ENCODE results near the gene SP140.
"Not testable (repeated sequence)": the region's sequence is repeated elsewhere in the genome, so short reads cannot be mapped to it uniquely, and the experiment has no call there.

SP140 gene

DNA sequence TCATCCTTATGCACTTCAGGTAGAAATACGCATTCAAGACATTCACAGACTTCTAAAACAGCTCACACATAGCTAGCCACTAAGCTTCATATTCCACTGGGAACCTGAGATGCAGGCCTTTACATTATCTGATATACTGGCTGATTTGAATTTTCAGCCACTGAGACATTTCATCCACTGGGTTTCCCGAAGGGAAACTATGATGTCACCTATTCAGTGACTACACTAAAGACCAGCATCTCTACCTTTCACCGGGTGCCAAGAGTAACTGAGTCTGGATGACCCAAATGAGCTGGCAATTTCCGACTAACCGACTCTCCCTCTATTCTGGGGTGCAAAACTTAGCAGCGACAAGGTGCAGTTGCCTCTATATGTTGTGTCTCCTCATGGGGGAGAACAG is 69.7 kb downstream of the SP140 start:
- DNase-seq = no peak

DNA sequence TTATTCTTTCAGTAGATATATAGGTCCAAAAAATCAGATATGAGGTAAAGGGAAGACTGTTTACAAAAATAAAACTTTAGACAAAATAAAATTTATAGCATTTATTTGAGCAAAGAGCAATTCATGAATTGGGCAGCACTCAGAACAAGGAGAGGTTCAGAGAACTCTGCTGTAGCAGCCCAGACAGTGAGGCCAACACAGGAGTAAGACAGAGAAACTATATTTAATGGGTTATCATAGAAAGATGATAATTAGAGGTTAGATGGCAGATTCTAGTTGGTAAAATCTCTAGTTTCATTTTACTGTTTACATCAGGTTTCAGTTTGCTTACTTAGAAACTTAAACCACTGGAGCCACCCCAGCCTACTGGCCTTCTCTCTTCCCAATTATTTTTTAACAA is 71.4 kb downstream of the SP140 start:
- DNase-seq = no peak

DNA sequence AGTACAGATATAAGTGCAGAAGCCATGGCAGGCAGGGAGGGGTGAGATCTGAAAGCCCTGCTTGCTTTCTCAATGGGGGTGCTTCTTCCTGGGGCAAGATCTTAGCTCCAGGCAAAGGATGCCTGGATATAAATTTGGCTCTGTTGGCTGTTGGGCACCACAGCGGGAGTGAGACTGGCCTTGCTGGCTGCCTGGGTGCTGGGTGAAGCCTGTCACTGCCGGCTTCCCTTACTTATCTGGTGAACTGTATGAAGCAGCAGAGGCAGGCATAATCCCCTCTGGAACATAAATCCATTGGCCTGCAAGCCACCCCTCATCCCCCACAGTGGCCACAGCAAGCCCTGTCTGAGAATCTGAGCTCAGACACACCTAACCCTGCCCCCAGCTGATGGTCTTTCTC is 74.1 kb downstream of the SP140 start:
- DNase-seq = no peak

DNA sequence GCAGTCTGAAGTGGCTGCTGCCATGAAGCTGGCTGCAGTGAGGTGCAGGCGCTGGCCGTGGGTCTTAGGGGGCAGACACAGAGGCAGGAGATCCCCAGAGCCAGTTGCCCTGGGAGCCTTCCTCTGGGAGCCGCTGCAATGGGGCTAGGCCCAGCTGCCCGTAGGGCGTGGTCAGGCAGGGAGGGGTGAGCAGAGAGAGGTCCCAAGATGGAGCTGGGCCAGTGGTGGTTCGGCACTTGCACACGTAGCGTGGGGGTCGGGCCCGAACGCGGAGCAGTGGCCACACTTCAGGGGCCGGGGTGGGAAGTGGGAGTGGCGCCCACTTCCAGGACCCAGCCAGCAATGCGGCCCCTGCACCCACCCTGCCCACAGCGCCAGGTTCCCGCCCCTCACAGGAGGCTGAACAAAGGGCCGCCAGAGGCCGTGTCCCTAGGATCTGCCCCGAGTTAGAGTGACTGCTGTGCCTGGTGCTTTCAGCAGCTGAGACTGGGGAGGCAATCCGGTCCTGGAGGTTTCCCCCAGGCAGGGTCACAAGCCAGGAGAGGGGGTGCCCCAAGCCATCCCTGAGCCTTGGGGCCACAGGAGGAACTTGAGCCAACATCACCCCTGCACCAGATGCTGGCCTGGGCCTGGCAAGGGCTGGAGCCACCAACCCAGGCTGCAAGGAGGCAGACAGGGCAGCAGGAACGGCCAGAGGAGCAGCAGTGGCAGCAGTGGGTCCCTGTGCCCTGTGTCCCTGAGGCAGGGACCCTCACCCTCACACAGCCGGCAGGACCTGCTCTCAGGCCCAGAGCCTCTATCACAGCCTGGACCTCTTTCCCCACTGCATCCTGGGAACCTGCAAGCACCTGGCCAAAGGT is 80.1 kb downstream of the SP140 start:
- DNase-seq = no peak

DNA sequence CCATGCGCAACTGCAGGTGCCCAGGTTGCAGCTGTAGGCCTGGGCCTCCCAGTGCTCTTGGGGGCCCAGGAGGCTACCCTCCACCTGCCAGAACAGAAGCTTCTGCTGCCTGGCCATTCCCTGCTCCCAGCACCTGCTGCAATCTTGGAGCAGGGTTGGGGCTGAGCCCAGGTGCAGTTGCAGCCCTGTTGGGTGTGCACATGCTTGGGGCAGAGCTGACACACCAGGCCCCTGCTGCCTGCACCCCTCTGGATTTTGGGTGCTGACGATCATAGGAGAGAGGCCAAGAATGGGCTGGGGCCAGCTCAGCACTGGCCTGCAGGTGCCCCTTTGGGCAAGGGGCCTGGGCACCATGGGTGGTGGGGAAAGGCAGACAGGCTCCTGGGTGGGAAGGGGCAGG is 80.9 kb downstream of the SP140 start:
- no peak for DNase-seq

DNA sequence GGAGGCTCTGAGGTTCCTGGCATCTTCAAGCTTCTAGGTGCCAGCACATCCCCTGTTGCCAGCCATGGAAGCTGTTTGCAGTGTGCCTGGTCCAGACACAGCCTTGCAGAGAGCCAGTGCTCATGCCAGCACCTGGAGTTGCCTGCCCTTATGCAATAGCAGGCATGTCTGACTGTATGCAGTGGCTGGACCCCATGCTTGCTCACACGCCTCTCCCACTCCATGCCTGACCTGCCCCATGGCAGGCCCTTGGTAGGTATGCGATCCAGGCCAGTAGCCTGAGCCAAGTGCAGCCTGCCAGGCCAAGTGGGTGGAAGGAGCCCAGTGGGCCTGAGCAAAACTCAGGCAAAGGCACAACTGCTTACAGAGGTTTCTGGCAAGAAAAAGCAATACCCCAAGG is 81.9 kb downstream of the SP140 start:
- DNase-seq = no peak

DNA sequence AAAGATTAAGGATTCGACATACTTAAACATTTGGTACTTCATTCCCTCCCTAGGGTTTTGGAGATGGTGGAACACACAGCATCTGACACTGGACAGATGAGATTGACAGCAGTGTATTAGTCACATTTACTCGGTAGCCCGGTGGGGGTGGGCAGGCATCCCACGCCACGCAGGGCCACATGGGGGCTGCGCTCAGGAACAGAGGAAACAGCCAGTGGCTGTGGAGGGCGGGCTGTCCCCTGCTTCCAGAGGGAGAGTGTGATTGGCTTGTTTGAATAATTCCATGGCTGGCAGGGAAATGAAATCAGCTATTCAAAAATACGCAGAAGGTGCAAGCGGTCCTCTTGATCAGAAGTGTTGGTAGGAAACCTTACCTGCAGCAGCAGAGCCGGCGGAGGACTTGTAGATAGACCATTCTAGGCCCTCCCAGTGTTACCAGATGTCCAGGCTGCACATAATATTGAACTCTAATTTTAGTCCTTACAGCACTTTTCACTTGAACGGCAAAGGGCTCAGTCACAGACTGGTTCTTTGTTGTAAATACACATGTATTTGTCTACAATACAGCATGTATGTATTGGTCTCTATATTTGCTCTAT is 83.0 kb downstream of the SP140 start:
- no peak for DNase-seq

DNA sequence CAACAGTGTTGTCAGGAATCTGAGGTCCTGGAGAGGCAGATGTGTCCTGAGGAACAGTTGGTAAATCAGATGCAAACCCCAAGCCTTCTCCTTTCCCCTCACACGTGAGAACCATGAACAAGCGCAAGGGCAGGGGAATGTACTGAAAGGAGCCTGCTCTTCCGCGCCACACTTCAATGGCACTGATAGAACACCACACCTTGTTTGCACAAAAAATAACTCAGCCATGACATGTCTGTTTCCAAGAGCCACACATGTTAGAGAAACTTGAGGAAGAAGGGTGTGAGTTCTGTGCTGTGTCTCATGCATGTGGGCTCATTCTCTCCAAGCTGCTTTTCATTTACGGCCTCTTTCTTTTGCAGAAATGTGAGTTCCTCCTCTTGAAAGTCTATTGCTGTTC is 85.3 kb downstream of the SP140 start:
- DNase-seq = not testable (repeated sequence)

DNA sequence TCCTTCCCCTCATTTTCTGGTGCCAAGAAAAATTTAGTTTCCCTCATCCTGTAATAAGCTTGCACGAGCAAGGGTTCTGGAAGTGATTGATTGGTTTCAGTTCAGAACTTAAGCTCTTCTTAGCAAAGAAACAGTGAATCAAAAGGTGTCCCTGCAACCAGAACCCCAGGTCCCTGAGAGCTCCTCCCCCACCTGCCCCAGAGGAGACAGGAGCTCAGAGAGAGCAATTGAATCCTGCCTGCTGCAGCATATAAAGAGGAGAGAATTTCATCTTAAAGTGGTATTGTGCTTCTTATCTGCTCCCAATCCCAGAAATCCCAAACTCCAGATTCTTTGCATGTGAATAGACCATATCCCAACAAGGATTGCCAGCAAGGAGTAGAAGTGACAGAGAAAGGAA is 86.1 kb downstream of the SP140 start:
- DNase-seq = not testable (repeated sequence)

DNA sequence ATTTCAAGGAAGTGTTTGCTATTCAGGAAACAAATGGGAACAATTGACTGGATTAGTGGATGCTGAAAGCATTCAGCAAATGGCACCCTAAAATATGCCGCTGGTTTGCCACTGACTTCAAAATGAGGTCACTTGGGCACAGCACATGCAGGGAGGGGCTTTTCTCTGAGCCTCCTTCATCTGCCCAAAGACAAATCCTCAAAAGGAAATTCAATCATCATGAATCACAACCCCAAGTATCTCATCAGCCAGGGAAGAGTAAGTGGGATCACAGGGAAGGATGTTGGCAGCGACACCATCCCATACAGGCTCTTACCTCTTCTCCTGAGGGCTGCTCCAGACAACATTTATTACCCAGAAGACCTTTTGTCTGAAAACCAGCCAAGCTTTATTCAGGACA is 87.1 kb downstream of the SP140 start:
- no peak for DNase-seq

DNA sequence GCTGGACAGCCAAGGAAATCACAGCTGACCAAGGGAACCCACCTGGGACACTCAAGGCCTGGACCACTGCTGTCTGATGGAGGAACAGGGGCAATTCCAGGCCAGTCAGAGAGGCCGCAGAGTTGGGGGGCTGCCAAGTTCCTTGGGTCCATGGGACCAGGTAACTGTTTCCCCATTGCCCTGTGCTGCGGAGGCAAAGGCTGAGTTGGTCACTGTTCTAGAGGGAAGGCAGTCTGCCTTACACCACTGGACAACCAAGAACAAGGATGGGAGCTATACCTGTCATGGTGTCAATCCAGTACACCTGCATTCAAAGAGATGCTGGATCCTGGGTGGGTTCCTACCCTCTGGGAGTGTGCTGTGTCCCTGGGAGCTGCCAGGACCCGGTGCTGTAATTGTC is 91.8 kb downstream of the SP140 start:
- DNase-seq = no peak

DNA sequence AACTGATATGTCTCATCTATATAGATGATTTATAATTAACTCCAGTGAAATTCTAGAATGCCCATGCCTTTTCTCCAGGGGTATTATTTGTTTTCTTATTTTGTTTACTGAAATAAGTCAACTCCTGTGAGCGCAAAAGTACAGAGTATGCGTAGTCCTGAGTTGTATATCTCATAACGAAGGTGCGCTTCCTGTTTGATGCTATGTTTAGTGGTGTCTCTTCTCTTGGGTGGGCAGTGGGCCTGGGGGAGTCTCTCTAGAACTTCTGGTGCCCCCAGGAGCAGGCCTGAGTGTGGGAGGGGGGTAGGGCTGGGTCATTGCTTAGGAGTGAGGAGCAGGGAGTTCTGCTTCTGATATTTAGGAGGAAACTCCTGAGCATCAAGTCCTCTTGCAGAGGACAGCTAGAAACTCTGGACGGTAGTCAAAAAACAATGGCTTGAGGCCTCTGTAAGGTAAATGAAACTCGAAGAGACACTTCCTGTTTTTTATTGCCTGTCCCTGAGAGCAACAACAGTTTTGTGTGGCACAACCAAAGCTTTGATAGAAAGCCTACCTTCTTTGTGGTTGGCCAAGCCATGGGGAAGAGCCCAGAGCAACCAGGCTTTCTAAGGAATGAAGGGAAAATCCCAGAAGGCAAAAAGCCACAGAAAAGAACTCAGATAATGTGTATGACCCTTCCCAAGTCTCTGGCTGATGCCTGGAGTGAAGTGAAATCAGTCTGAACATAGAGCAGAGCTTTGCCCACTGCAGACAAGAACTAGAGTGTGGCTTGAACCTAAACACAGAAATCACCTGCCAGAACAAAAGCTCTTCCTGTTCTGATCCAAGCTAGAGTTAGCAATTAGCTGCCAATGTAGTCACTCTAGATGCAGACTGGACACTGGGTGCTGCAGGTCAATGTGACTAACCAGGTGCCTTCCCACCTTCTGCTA is 92.9 kb downstream of the SP140 start:
- DNase-seq = no peak

DNA sequence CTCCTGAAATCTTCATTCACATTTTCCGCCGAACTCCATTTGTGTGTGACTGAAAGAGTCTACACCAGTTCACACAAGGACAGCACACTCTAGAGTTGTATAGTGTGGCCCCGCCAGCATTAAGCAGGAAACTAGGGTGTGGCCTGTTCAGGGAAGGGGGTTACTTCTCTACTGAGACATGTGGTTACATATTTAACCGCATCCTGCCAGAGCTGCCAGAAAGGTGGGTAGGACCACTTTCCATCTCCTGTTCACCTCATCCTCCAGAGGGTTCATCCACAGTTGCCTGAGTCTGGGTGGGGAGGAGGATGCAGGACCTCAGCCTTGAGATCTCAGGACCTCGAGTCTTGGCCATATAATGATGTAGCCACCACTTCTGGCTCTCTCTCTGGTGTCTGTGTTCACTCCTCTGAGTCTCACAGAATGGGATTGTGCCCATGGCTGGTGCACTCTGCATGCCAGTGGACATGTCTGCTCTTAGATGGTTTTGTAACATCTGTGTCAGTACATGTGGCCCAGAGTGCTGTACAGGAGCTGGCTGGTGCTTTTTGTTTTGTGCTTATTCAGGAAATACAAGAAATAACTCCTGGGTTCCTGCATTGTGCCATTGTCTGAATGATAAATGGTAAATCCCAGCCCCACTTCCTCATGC is 93.8 kb downstream of the SP140 start:
- peak; percentile 75 for DNase-seq

DNA sequence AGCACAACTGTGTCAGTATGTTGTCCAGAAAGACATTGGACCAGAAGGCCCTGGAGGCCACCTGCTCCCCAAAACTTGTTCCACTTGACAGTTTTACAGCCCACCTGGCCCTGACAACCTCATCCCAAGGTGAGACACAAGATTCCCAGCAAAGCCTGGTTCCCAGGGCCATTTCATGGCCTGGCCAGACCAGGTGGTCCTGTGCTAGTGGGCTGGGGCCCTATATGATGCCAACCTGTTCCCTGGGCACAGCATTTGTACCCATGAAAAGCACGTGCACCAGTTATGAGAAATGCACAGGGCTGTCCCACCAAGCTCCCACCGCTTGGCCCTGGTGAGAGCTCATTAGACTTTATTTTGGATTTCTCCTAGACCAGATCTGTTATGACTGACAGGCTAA is 95.5 kb downstream of the SP140 start:
- DNase-seq = no peak

DNA sequence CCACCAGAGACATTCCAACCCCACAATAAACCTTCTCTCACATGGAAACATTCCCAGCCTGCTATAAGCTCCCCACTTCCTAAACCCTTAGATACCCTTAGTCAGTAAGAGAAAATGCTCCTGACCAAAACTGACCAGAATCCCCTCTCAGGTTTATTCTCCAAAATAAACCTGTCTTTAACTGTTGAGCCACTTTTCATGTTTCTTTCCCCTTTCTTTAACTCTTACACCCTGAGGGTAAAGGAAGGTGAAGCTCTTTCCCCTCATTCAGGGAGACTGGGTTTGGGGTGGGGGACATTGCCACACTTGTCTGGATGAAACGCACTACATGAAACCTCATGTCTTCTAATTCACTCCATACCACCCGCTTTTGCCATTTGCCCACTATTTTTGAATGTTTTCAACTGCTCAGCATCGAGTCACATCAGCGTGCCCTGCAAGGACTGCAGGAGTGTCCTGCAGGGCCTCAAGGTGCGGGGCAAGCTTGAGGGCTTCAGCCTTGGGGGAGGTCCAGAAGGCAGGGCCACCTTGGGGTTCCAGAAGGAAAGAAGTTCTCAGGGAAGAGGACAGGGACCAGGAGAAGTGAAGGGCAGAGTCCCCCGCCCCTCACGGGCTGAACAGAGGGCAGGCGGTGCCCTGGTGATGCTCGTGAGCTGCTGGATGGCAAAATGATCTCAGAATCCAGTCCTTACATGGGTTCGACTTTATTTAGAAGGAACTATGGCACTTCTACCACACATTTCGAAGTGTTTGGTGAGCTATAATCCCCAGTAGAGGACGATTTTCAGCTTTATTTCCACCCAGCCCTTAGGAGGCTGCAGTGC is 97.2 kb downstream of the SP140 start:
- DNase-seq = no peak

DNA sequence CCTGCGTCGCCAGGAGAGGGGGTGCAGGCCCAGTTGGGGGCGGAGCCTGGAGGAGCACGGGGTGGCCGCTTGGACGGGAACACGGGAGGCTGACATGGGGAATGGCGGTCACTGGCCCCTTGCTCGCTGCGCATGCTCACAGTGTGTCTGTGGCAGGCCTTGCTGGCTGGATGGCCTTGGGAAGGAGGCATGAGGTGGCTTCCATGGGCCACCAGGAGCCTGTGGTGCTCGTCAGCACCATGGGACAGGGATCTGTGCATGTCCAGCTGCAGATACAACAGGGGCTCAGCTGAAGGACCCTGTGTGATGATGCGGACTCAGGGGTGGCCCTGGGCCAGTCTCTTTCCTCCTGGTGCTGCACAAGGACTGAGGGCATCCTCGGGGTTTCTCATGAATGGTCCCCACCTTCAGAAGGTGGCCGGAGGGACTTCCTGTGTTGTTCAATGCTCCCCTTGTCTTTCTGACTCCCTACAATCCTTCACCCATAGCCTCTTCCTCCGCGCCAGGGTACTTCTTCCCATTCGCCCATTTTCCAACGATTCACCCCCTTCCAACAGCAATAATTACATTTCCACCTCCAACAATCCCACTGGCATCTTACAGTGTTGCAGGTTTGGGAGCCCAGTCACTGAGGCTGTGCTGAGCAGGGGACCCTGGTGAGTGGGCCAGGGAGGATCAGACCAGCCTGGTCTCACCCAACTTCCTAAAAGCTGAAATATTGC is 98.0 kb downstream of the SP140 start:
- DNase-seq = no peak

DNA sequence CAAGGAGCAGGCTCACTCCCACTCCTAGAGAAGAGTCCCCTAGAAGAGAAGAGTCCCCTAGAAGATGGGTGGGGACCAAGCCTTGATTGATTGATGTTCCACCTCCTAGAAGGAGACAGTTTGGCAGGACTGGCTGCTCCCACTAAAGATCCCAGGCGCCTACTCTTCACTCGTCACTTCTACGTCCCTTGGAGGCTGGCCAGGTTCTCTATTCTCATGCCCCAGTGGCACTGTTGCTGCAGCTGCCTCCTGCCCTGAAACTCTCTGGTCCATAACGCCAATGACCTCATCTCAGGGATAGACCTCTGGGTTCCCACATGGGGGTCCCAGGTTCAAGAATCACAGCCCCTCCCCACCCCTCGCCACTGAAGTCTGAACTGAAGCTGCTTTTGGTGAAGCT is 99.0 kb downstream of the SP140 start:
- DNase-seq = no peak

DNA sequence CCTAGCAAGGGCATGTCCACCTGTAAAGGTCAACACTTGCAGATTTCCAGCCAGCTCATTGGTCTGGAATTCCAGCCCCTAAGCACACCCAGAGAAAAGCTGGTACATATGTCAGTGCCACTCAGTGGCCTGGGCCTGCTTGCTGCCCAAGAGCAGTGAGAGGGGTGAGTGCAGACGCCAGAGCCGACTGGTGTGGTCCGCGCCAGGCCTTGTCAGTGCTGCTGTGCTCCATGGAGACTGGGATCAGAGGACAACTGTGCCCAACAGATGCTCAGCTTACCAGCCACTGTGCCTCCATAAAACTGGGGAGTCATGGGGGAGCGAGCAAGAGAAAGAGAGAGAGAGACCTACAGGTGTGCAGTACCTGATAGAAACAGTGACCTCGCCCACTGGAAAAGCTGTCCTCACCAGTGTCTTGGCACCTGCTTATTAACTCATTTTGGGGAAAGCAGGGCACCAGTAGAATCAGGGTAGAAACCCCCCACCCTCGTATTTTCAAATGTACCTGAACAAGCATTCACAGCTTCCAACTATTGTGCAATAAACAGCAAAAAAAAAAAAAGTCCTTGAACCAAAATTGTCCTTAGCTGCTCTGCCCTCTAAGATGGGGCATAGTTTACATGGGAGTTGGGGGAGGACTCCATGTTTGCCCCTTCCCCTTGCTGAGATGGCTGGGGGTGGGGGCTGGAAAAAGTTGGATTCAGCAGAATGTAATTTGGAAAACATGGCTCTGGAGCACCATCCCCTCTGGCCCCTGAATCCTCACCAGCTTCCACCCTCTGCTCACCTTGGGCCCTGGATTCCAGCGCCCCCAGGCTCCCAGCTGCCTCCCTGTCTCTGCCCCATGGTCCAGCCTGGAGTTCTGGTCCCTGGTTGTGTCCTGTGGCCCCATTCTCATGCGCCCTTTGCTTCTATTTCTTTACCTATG is 100.0 kb downstream of the SP140 start:
- no peak for DNase-seq

DNA sequence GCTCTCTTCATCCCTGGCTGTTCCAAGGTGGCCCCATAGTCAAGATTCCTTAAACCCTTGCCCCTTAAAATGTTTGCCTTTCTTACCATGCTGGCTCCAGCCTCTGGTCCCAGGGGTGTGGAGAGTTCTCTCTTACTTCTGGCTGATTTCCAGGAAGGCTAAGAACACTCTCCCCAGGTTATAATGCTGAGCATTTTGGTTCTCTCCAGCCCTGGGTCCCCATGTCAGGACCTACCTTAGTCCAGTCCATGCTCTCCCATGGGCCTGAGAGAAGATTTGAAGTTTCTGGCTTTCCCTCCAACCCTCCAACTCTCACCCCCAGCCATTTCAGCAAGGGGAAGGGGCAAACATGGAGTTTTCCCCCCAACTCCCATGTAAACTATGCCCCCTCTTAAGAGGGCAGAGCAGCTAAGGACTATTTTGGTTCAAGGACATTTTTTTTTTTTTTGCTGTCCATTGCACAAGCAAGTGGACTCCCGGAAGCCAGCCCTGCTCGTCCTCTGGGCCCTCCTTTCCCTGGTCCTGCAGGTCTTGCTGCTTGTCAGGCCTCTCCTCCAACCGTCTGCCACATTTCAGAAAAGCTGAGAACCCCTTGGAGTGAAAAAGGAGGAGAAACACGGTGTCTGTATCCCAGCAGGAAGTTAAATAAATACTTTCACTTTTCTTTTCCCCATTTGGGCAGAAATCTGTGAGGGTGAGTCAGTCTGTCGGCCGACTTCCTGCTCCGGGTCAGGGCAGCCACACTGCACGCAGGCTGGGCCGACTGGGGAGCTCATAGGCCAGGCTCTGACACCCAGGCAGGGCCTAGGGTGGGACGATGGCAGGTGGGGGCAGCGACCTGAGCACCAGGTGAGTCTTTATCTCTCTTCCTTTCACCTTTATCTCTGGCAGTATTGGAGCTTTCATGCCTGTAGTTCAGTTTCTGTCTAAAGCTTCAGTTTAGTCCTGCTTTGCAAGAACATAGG is 101.2 kb downstream of the SP140 start, which contains the start of gene SP140L:
Gene SP140L, plus strand, starts transcription at position 741 of the 965 bp plus-strand sequence. Its CDS starts 77 bp downstream, at position 818.
- DNase-seq = peak; percentile 87
